Neural crest cell (in vitro differentiated cells): Measurements from ENCODE around the gene INS. TPM values are rescaled to one million over a fixed set of nuclear protein-coding genes. Genes with fewer than 3 reads are reported as not detected.

Source experiments
- DNase-seq: peaks from one replicate; pipeline ENCODE4 v3.0.0; 2021; ENCODE audit warnings: low read depth, mixed read lengths, low spot score
- H3K27ac Mint-ChIP-seq: one replicate; pipeline ENCODE4 v1.8.0; 2021; ENCODE audit warnings: mild to moderate bottlenecking, mixed read lengths; ENCODE audit not compliant: unreplicated experiment
- H3K27me3 Mint-ChIP-seq: 2 replicates; pipeline ENCODE4 v1.8.0; 2021; ENCODE audit warnings: low read depth, mild to moderate bottlenecking, mixed read lengths
- H3K36me3 Mint-ChIP-seq: 2 replicates; pipeline ENCODE4 v1.8.0; 2021; ENCODE audit warnings: low read depth, mild to moderate bottlenecking, mixed read lengths
- H3K4me1 Mint-ChIP-seq: 2 replicates; pipeline ENCODE4 v1.8.0; 2021; ENCODE audit warnings: mixed read lengths
- H3K4me3 Mint-ChIP-seq: one replicate; pipeline ENCODE4 v1.8.0; 2021; ENCODE audit warnings: mild to moderate bottlenecking, mixed read lengths
- H3K9me3 Mint-ChIP-seq: 2 replicates; pipeline ENCODE4 v1.8.0; 2021; ENCODE audit warnings: mixed read lengths
- total RNA-seq: library from RNA; stranded (reverse); gene quantifications from 2 replicates; pipeline ENCODE4 v1.2.1, GENCODE V29; 2021
- TF ChIP-seq, protein P1 (sequence below): fragments of 200-600 bp; sonication (generic); conservative IDR thresholded peaks from 2 replicates; pipeline ENCODE4 v1.5.0; 2021; ENCODE audit warnings: antibody characterized with exemption, mild to moderate bottlenecking

Gene INS
- total RNA-seq, 1 donor from 2014 or later: not detected

DNA sequence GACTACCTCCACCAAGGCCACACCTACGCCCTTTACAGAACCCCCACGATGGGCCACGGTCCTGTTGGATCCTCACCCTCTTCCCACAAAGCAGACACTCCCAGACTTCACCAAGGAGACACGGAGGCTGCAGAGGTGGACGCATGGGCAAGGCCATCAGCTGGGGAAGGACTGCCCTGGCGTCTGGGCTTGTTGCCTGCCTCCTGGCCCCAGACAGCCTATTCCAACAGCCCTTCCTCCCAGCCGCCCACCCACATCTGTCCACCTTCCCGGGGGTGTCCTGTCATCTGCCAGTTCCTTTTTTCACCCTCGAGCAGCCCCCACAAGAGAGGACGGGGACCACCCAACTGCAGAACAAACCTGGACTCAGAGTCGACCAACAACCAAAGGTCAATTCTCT lies 39.5 kb upstream of the INS start:
- no peak for DNase-seq
- peaks cover 10% of the 10 kb centered on the region for H3K4me1 Mint-ChIP-seq
- H3K27ac Mint-ChIP-seq: no peak overlapping the region
- H3K9me3 Mint-ChIP-seq: peaks cover 3% of the 10 kb centered on the region
- TF ChIP-seq, protein P1, sequence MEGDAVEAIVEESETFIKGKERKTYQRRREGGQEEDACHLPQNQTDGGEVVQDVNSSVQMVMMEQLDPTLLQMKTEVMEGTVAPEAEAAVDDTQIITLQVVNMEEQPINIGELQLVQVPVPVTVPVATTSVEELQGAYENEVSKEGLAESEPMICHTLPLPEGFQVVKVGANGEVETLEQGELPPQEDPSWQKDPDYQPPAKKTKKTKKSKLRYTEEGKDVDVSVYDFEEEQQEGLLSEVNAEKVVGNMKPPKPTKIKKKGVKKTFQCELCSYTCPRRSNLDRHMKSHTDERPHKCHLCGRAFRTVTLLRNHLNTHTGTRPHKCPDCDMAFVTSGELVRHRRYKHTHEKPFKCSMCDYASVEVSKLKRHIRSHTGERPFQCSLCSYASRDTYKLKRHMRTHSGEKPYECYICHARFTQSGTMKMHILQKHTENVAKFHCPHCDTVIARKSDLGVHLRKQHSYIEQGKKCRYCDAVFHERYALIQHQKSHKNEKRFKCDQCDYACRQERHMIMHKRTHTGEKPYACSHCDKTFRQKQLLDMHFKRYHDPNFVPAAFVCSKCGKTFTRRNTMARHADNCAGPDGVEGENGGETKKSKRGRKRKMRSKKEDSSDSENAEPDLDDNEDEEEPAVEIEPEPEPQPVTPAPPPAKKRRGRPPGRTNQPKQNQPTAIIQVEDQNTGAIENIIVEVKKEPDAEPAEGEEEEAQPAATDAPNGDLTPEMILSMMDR: no peak
- H3K4me3 Mint-ChIP-seq: no peak overlapping the region
- H3K36me3 Mint-ChIP-seq: no peaks in the 10 kb centered on the region
- H3K27me3 Mint-ChIP-seq: peaks cover 12% of the 10 kb centered on the region

DNA sequence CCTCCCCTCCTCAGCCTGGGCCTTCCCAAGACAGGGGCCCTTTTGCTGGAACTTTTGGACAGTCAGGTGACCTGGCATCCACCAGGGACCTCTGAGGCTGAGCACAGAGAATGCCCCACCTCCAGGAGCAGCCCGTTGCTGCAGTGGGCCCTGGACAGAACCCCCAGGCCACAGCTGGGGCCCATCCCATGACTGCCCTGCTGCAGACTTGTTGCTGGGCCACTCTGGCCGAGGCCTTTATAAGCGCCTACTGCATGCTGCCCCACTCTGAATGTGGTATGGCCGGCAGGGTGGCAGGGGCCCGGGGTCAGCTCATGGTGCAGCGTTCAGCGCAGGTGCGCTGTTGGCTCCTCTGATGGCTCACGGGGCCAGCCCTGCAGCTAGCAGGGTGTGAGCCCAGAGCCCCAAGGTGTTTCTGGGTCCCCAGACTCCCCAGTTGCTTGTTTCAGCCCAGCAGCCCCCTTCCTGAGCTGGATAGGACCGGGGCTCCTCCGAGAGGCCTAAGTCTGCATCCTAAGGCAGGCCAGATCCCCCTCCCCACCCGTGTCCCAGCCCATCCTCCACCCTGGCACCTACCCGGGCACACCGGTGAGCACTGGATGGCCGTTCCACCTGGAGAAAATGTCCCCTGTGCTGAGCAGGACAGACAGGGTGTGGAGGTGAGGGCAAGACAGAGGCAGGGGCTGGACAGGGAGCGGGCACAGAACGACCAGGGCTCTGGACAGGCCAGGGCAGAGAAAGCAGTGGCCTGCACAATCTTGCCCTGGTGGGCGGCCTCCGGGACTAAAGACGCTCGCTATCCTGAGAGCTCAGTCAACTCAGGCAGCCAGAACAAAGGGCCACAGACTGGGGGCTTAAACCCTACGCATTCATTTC lies 38.7 kb upstream of the INS start:
- no peak for DNase-seq
- peaks cover 12% of the 10 kb centered on the region for H3K27me3 Mint-ChIP-seq
- TF ChIP-seq, protein P1: no peak
- H3K36me3 Mint-ChIP-seq: no peaks in the 10 kb centered on the region
- peaks cover 3% of the 10 kb centered on the region for H3K9me3 Mint-ChIP-seq
- no peak overlapping the region for H3K27ac Mint-ChIP-seq
- peaks cover 10% of the 10 kb centered on the region for H3K4me1 Mint-ChIP-seq
- no peak overlapping the region for H3K4me3 Mint-ChIP-seq

DNA sequence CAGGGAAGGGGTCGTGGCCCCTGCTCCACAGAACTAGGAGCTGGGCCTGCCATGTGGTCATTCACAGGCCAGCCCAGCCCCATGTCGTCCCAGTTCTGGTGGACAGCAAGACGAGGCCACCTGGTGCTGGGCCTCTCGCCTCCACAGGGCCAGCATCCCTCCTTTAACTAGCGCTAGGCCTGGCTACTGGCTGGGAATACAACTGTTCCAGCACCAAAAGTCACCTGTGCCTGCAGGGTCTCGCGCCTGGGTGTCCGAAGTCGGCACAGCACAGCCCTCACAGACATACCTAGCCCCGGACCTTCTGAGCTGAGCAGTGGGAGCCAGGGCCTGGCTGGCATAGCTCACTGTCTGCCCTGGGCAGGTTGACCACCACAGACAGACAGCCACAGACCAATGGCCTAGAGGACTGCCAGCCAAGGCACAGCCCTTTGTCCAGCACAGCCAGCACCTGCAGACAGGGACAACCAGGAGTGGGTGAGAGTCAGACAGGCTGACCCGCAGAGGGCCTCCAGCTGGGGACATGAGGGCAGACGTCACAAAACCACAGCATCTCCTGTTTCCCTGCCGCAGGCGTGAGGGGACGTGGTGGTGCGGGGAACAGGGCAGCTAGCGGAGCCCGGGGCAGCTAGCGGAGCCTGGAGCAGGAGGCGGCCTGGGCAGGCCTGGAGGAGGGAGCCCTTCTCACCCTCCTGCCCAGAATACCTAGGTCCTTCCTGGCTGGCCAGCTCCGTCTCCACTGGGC lies 37.8 kb upstream of the INS start:
- no peak overlapping the region for H3K27ac Mint-ChIP-seq
- TF ChIP-seq, protein P1: no peak
- DNase-seq: no peak

DNA sequence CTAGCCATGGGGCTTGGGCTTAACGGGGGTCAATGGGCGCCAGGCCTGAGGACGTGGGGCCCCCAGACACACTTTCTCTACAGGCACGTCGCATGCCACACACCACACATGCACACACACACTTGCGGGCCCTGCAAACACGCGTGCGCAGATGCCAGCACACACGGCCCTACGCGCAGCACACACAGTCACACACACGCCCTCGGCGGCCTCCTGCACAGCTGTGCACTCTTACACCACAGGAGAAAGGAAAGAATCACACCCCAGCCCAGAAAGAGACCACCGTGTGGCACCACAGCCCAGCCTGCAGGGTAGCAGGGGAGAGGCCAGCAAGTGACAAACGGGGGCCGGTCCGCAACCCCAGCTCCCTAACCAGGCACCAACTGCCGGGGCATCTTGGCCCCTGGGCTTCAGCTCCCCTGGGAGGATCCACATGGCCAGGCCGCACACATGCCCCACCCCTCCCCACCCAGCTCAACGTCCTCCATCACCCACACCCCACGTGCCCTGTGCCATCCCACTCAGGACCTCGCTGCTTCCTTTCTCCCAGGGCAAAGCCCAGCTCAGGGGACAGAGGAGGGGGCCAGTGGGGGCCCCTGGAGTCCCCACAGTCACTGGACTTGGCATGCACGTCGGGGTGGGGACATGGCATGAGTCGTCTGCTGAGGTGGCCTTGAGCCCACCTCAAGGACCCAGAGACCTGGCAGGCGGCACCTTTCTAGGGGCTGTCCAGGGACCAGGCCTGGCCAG lies 36.9 kb upstream of the INS start:
- TF ChIP-seq, protein P1: no peak
- Mint-ChIP-seq H3K36me3 (no peaks in the 10 kb centered on the region), H3K4me3 (no peak overlapping the region), H3K27ac (no peak overlapping the region), H3K27me3 (peaks cover 12% of the 10 kb centered on the region), H3K9me3 (peaks cover 3% of the 10 kb centered on the region), H3K4me1 (peaks cover 10% of the 10 kb centered on the region)
- DNase-seq: no peak

More for the DNA sequence above, 37.8 kb upstream of the INS start:
- Mint-ChIP-seq H3K36me3 (no peaks in the 10 kb centered on the region), H3K4me1 (peaks cover 10% of the 10 kb centered on the region), H3K9me3 (peaks cover 3% of the 10 kb centered on the region), H3K4me3 (no peak overlapping the region), H3K27me3 (peaks cover 12% of the 10 kb centered on the region)
